Duodenal mucosa (tissue), 2 donors: ENCODE results near the gene GID8.

Experiments used
- H3K27ac ChIP-seq: one replicate; pipeline ENCODE4 v1.7.0; 2013; ENCODE audit warnings: low read depth, low read length
- H3K27me3 ChIP-seq, 2 donors: one replicate each; pipeline ENCODE4 v1.7.0; 2013; ENCODE audit warnings: low read length in 2 of 2, control low read depth in 1 of 2; ENCODE audit not compliant: insufficient read depth in 2 of 2, control insufficient read depth in 1 of 2
- H3K36me3 ChIP-seq, 2 donors: one replicate each; pipeline ENCODE4 v1.7.0; 2013; ENCODE audit warnings: low read length in 2 of 2, control low read depth in 1 of 2; ENCODE audit not compliant: insufficient read depth in 2 of 2, control insufficient read depth in 1 of 2
- H3K4me1 ChIP-seq, 2 donors: one replicate each; pipeline ENCODE4 v1.7.0; 2013; ENCODE audit warnings: low read length in 2 of 2, control low read depth in 1 of 2; ENCODE audit not compliant: insufficient read depth in 2 of 2, control insufficient read depth in 1 of 2
- H3K4me3 ChIP-seq, 2 donors: one replicate each; pipeline ENCODE4 v1.7.0; 2013; ENCODE audit warnings: low read length in 2 of 2, low read depth in 1 of 2
- H3K9ac ChIP-seq, 2 donors: one replicate each; pipeline ENCODE4 v1.7.0; 2013; ENCODE audit warnings: low read length in 2 of 2, low read depth in 1 of 2
- H3K9me3 ChIP-seq, 2 donors: one replicate each; pipeline ENCODE4 v1.7.0; 2013; ENCODE audit warnings: low read length in 2 of 2, control low read depth in 1 of 2; ENCODE audit not compliant: control insufficient read depth in 1 of 2

Gene GID8

GRCh38 chr20:62977613-62978560 is 39.9 kb downstream of the GID8 start:
- H3K9me3 ChIP-seq: no peaks in the 10 kb centered on the region
- peaks cover 1 to 8% of the 10 kb centered on the region in 2 donors for H3K4me1 ChIP-seq
- H3K4me3 ChIP-seq: peak overlapping the region in 1 of 2 donors; percentile 36
- H3K27ac ChIP-seq: no peak overlapping the region
- H3K9ac ChIP-seq: peak overlapping the region in 1 of 2 donors; percentile 25
- H3K36me3 ChIP-seq: no peaks in the 10 kb centered on the region
- peaks cover 53 to 67% of the 10 kb centered on the region in 2 donors for H3K27me3 ChIP-seq

- H3K27me3 ChIP-seq: peaks cover 47 to 61% of the 10 kb centered on the region in 2 donors
- H3K4me1 ChIP-seq: peaks cover 0 to 5% of the 10 kb centered on the region in 2 donors
- no peaks in the 10 kb centered on the region for H3K9me3 ChIP-seq
- no peak overlapping the region for H3K9ac ChIP-seq
- H3K27ac ChIP-seq: no peak overlapping the region
- H3K4me3 ChIP-seq: no peak overlapping the region
- no peaks in the 10 kb centered on the region for H3K36me3 ChIP-seq
Measured at GRCh38 chr20:62978561-62978943, 40.6 kb downstream of the GID8 start.

GRCh38 chr20:62979310-62979709 is 41.4 kb downstream of the GID8 start:
- Histone ChIP-seq H3K36me3 (no peaks in the 10 kb centered on the region), H3K4me1 (peaks cover 0 to 5% of the 10 kb centered on the region in 2 donors), H3K4me3 (no peak overlapping the region), H3K9ac (no peak overlapping the region), H3K9me3 (no peaks in the 10 kb centered on the region), H3K27ac (no peak overlapping the region), H3K27me3 (peaks cover 42 to 63% of the 10 kb centered on the region in 2 donors)

GRCh38 chr20:62979876-62980373 is 42.0 kb downstream of the GID8 start:
- peaks cover 0 to 5% of the 10 kb centered on the region in 2 donors for H3K4me1 ChIP-seq
- no peak overlapping the region for H3K9ac ChIP-seq
- no peaks in the 10 kb centered on the region for H3K9me3 ChIP-seq
- peaks cover 36 to 58% of the 10 kb centered on the region in 2 donors for H3K27me3 ChIP-seq
- H3K36me3 ChIP-seq: no peaks in the 10 kb centered on the region
- H3K27ac ChIP-seq: no peak overlapping the region
- H3K4me3 ChIP-seq: no peak overlapping the region

GRCh38 chr20:62980380-62980960 is 42.5 kb downstream of the GID8 start:
- H3K27me3 ChIP-seq: peaks cover 30 to 55% of the 10 kb centered on the region in 2 donors
- H3K36me3 ChIP-seq: no peaks in the 10 kb centered on the region
- no peaks in the 10 kb centered on the region for H3K9me3 ChIP-seq
- H3K4me1 ChIP-seq: peaks cover 0 to 5% of the 10 kb centered on the region in 2 donors
- no peak overlapping the region for H3K27ac ChIP-seq
- H3K4me3 ChIP-seq: no peak overlapping the region
- no peak overlapping the region for H3K9ac ChIP-seq

GRCh38 chr20:62980970-62981369 is 43.0 kb downstream of the GID8 start:
- Histone ChIP-seq H3K27ac (no peak overlapping the region), H3K4me1 (peaks cover 0 to 5% of the 10 kb centered on the region in 2 donors), H3K36me3 (no peaks in the 10 kb centered on the region), H3K27me3 (peaks cover 27 to 54% of the 10 kb centered on the region in 2 donors), H3K9me3 (no peaks in the 10 kb centered on the region), H3K4me3 (no peak overlapping the region), H3K9ac (no peak overlapping the region)

GRCh38 chr20:62982124-62983075 is 44.5 kb downstream of the GID8 start:
- Histone ChIP-seq H3K27me3 (peaks cover 28 to 54% of the 10 kb centered on the region in 2 donors), H3K36me3 (no peaks in the 10 kb centered on the region), H3K4me3 (no peak overlapping the region), H3K4me1 (peaks cover 0 to 5% of the 10 kb centered on the region in 2 donors), H3K9ac (no peak overlapping the region), H3K27ac (no peak overlapping the region), H3K9me3 (no peaks in the 10 kb centered on the region)

GRCh38 chr20:62983210-62983609 is 45.3 kb downstream of the GID8 start:
- no peak overlapping the region for H3K4me3 ChIP-seq
- H3K9me3 ChIP-seq: no peaks in the 10 kb centered on the region
- peaks cover 0 to 2% of the 10 kb centered on the region in 2 donors for H3K4me1 ChIP-seq
- no peak overlapping the region for H3K27ac ChIP-seq
- peaks cover 28 to 46% of the 10 kb centered on the region in 2 donors for H3K27me3 ChIP-seq
- H3K9ac ChIP-seq: no peak overlapping the region
- no peaks in the 10 kb centered on the region for H3K36me3 ChIP-seq

GRCh38 chr20:62984666-62985443 is 46.9 kb downstream of the GID8 start:
- Histone ChIP-seq H3K9me3 (no peaks in the 10 kb centered on the region), H3K27me3 (peaks cover 22 to 36% of the 10 kb centered on the region in 2 donors), H3K36me3 (no peaks in the 10 kb centered on the region), H3K4me1 (no peaks in the 10 kb centered on the region), H3K9ac (no peak overlapping the region), H3K4me3 (no peak overlapping the region), H3K27ac (no peak overlapping the region)
